Fibroblast of lung (primary cell): Measurements from ENCODE around the gene SERPINH1. TPM values are rescaled to one million over a fixed set of nuclear protein-coding genes. Genes with fewer than 3 reads are reported as not detected.

ENCODE experiments used
- DNase-seq, 2 donors: peaks; one replicate each; pipeline versions ENCODE4 v3.0.0 to v3.0.0-alpha.2; 2010; ENCODE audit warnings: low read depth in 2 of 2
- H2AFZ ChIP-seq: 2 replicates; pipeline ENCODE4 v1.5.1; 2012; ENCODE audit warnings: low read length, control low read depth, inconsistent platforms
- H3K27ac ChIP-seq: 2 replicates; pipeline ENCODE4 v1.5.1; 2011; ENCODE audit warnings: low read length, control low read depth; ENCODE audit not compliant: insufficient read depth
- H3K27me3 ChIP-seq: 2 replicates; pipeline ENCODE4 v1.5.1; 2011; ENCODE audit warnings: mild to moderate bottlenecking, low read length; ENCODE audit not compliant: control insufficient read depth, insufficient read depth
- H3K36me3 ChIP-seq: 2 replicates; pipeline ENCODE4 v1.5.1; 2011; ENCODE audit warnings: low read length; ENCODE audit not compliant: control insufficient read depth, insufficient read depth
- H3K4me1 ChIP-seq: 2 replicates; pipeline ENCODE4 v1.5.1; 2011; ENCODE audit warnings: low read length; ENCODE audit not compliant: control insufficient read depth, insufficient read depth; ENCODE audit errors: extremely low read depth
- H3K4me2 ChIP-seq: 2 replicates; pipeline ENCODE4 v1.5.1; 2011; ENCODE audit warnings: low read length, control low read depth; ENCODE audit not compliant: insufficient read depth; ENCODE audit errors: extremely low read depth
- H3K4me3 ChIP-seq, 4 experiments: fragments of 200-600 bp in 1 of 4; sonication (generic) in 1 of 4; replicated peaks in 1 of 4; 2 replicates each; pipeline ENCODE4 v1.5.1; 2011 to 2016; ENCODE audit warnings: low read length in 4 of 4, low read depth in 3 of 4, mild to moderate bottlenecking in 3 of 4, control low read depth in 2 of 4, inconsistent platforms in 1 of 4, mixed read lengths in 1 of 4; ENCODE audit not compliant: insufficient read depth in 1 of 4; ENCODE audit errors: control extremely low read depth in 1 of 4
- H3K79me2 ChIP-seq: 2 replicates; pipeline ENCODE4 v1.5.1; 2012; ENCODE audit warnings: mild to moderate bottlenecking, low read length, inconsistent platforms; ENCODE audit not compliant: control insufficient read depth, insufficient read depth
- H3K9ac ChIP-seq: 2 replicates; pipeline ENCODE4 v1.5.1; 2011; ENCODE audit warnings: mild to moderate bottlenecking, low read length, control low read depth; ENCODE audit not compliant: insufficient read depth
- H3K9me3 ChIP-seq: 2 replicates; pipeline ENCODE4 v1.5.1; 2012; ENCODE audit warnings: low read depth, low read length; ENCODE audit not compliant: control insufficient read depth, insufficient read depth
- H4K20me1 ChIP-seq: 2 replicates; pipeline ENCODE4 v1.5.1; 2011; ENCODE audit warnings: low read length; ENCODE audit not compliant: control insufficient read depth, insufficient read depth; ENCODE audit errors: extremely low read depth
- CTCF ChIP-seq, 2 donors: IDR thresholded peaks in 1 of 2; conservative IDR thresholded peaks in 1 of 2; 1 replicate in 1 of 2; 2 replicates in 1 of 2; pipeline ENCODE4 v1.5.1; 2011 to 2012; ENCODE audit warnings: low read length in 2 of 2, control low read depth in 1 of 2, inconsistent platforms in 1 of 2, low read depth in 1 of 2, mild to moderate bottlenecking in 1 of 2
- EZH2 ChIP-seq: IDR thresholded peaks from 2 replicates; pipeline ENCODE4 v1.5.1; 2012; ENCODE audit warnings: low read length, control low read depth, mild to moderate bottlenecking; ENCODE audit errors: missing control alignments
- polyA plus RNA-seq, 2 donors: library from polyadenylated mRNA; depleted of rRNA in 1 of 2; stranded (reverse) in 1 of 2; unstranded in 1 of 2; fragments of >200 nt; gene quantifications; 2 replicates each; pipeline ENCODE4 v1.2.1, GENCODE V29; 2011 to 2012; ENCODE audit warnings: missing spikeins in 1 of 2
- total RNA-seq: library from RNA; depleted of rRNA; stranded (reverse); fragments of >200 nt; gene quantifications from 2 replicates; pipeline ENCODE4 v1.2.1, GENCODE V29; 2014

SERPINH1 gene
- total and polyA plus RNA-seq, 2 donors (not counting 1 experiment from before 2014, with no cell fraction given): 491 to 750 TPM

- Histone ChIP-seq H3K4me3 (no peak overlapping the region), H3K27ac (no peak overlapping the region), H3K9me3 (no peaks in the 10 kb centered on the region), H4K20me1 (no peaks in the 10 kb centered on the region), H3K4me1 (no peaks in the 10 kb centered on the region), H3K4me2 (no peak overlapping the region), H3K9ac (no peak overlapping the region), H3K79me2 (no peaks in the 10 kb centered on the region), H3K36me3 (no peaks in the 10 kb centered on the region), H3K27me3 (no peaks in the 10 kb centered on the region), H2AFZ (no peak overlapping the region)
- no peak for DNase-seq
- no peak for TF ChIP-seq CTCF (conservative IDR thresholded peaks at IDR 0.05 in 1 of 2, IDR thresholded peaks at IDR 0.05 in 1 of 2; ENCODE audit: low read depth in 1 of 2, low read length in 2 of 2)
- TF ChIP-seq EZH2: no peak
These were observed 53.7 kb downstream of the SERPINH1 start for GRCh38 chr11:75615751-75616150.

GRCh38 chr11:75616281-75616680 is 54.2 kb downstream of the SERPINH1 start:
- no peaks in the 10 kb centered on the region for H3K27me3 ChIP-seq
- no peaks in the 10 kb centered on the region for H3K4me1 ChIP-seq
- no peaks in the 10 kb centered on the region for H3K79me2 ChIP-seq
- H4K20me1 ChIP-seq: no peaks in the 10 kb centered on the region
- no peaks in the 10 kb centered on the region for H3K9me3 ChIP-seq
- no peaks in the 10 kb centered on the region for H3K36me3 ChIP-seq
- H3K4me3 ChIP-seq: no peak overlapping the region
- no peak for TF ChIP-seq CTCF (conservative IDR thresholded peaks at IDR 0.05 in 1 of 2, IDR thresholded peaks at IDR 0.05 in 1 of 2; ENCODE audit: low read depth in 1 of 2, low read length in 2 of 2)
- no peak for TF ChIP-seq EZH2
- no peak overlapping the region for H3K27ac ChIP-seq
- H2AFZ ChIP-seq: no peak overlapping the region
- no peak overlapping the region for H3K4me2 ChIP-seq
- H3K9ac ChIP-seq: no peak overlapping the region
- no peak for DNase-seq

Other genes starting within 250 kb of the SERPINH1 start
- 4.3 and 6.2 TPM in 2 replicates for gene ARRB1, start 210.6 kb upstream of the SERPINH1 start, total RNA-seq
- gene ARRB1, start 210.6 kb upstream of the SERPINH1 start, polyA plus RNA-seq: 9.8 and 18.9 TPM in 2 replicates
- gene RPS3, start 162.7 kb upstream of the SERPINH1 start, total RNA-seq: 1,593 and 2,352 TPM in 2 replicates
- gene RPS3, start 162.7 kb upstream of the SERPINH1 start, polyA plus RNA-seq: 3,359 and 3,446 TPM in 2 replicates
- 1.3 and 1.8 TPM in 2 replicates for gene KLHL35, start 129.1 kb upstream of the SERPINH1 start, total RNA-seq
- 0.42 and 0.66 TPM in 2 replicates for gene KLHL35, start 129.1 kb upstream of the SERPINH1 start, polyA plus RNA-seq
- gene GDPD5, start 36.3 kb upstream of the SERPINH1 start, total RNA-seq: 2.5 and 3.3 TPM in 2 replicates
- 2.0 and 3.1 TPM in 2 replicates for gene GDPD5, start 36.3 kb upstream of the SERPINH1 start, polyA plus RNA-seq
- 0.17 and 0.26 TPM in 2 replicates for gene MAP6, start 106.8 kb downstream of the SERPINH1 start, total RNA-seq
- gene MAP6, start 106.8 kb downstream of the SERPINH1 start, polyA plus RNA-seq: 1.0 and 1.2 TPM in 2 replicates
- not detected in 2 replicates for gene MOGAT2, start 155.6 kb downstream of the SERPINH1 start, total RNA-seq
- not detected in 2 replicates for gene MOGAT2, start 155.6 kb downstream of the SERPINH1 start, polyA plus RNA-seq
- gene DGAT2, start 206.5 kb downstream of the SERPINH1 start, total RNA-seq: 1.3 and 2.3 TPM in 2 replicates
- gene DGAT2, start 206.5 kb downstream of the SERPINH1 start, polyA plus RNA-seq: 0.32 and 0.77 TPM in 2 replicates